Smooth muscle cell (in vitro differentiated cells): ENCODE measurements around the gene ANK3. TPM values are rescaled to one million over a fixed set of nuclear protein-coding genes. Genes with fewer than 3 reads are reported as not detected.

Experiments used
- DNase-seq: peaks from one replicate; lab custom pipeline; 2025; ENCODE audit not compliant: unreplicated experiment; lab: John Stamatoyannopoulos, UW
- H2AFZ ChIP-seq: fragments of 200-600 bp; sonication (generic); 2 replicates; pipeline ENCODE4 v1.6.0; 2016; ENCODE audit warnings: antibody characterized with exemption, low read depth, mild to moderate bottlenecking
- H3F3A ChIP-seq: fragments of 200-600 bp; sonication (generic); 2 replicates; pipeline ENCODE4 v1.6.0; 2017; ENCODE audit warnings: antibody characterized with exemption, low read depth
- H3K27ac ChIP-seq: fragments of 200-600 bp; sonication (generic); 2 replicates; pipeline ENCODE4 v1.5.1; 2016; ENCODE audit warnings: low read depth, mild to moderate bottlenecking
- H3K27me3 ChIP-seq: fragments of 200-600 bp; sonication (generic); 2 replicates; pipeline ENCODE4 v1.6.1; 2016; ENCODE audit warnings: low read depth, mild to moderate bottlenecking
- H3K36me3 ChIP-seq: fragments of 200-600 bp; sonication (generic); 2 replicates; pipeline ENCODE4 v1.5.1; 2016; ENCODE audit warnings: low read depth
- H3K4me1 ChIP-seq: fragments of 200-600 bp; sonication (generic); 2 replicates; pipeline ENCODE4 v1.5.1; 2016; ENCODE audit warnings: low read depth
- H3K4me2 ChIP-seq: fragments of 200-600 bp; sonication (generic); 2 replicates; pipeline ENCODE4 v1.6.0; 2016; ENCODE audit warnings: mild to moderate bottlenecking
- H3K4me3 ChIP-seq: fragments of 200-600 bp; sonication (generic); 2 replicates; pipeline ENCODE4 v1.5.1; 2016; ENCODE audit warnings: mild to moderate bottlenecking
- H3K79me2 ChIP-seq: fragments of 200-600 bp; sonication (generic); 2 replicates; pipeline ENCODE4 v1.6.0; 2016; ENCODE audit warnings: low read depth, mild to moderate bottlenecking
- H3K9ac ChIP-seq: fragments of 200-600 bp; sonication (generic); 2 replicates; pipeline ENCODE4 v1.6.0; 2016; ENCODE audit warnings: low read depth
- H3K9me3 ChIP-seq: fragments of 200-600 bp; sonication (generic); replicated peaks from 2 replicates; pipeline ENCODE4 v1.5.1; 2016; ENCODE audit warnings: low read depth
- H4K20me1 ChIP-seq: fragments of 200-600 bp; sonication (generic); 2 replicates; pipeline ENCODE4 v1.6.0; 2016; ENCODE audit warnings: low read depth
- CTCF ChIP-seq: fragments of 200-600 bp; sonication (generic); IDR thresholded peaks from 2 replicates; pipeline ENCODE4 v1.5.1; 2017; ENCODE audit warnings: borderline replicate concordance, mild to moderate bottlenecking, antibody characterized with exemption; ENCODE audit not compliant: insufficient read depth, poor library complexity, severe bottlenecking
- WGBS: methylation state at CpG from one replicate; pipeline ENCODE4 v1.1.7; 2016; ENCODE audit warnings: low lambda C conversion rate; 5-methylcytosine and 5-hydroxymethylcytosine counted together
- polyA plus RNA-seq: library from polyadenylated mRNA; unstranded; fragments of >200 nt; fragmentation: Nextera tagmentation; extraction: Ambion mirVana; gene quantifications from 2 replicates; pipeline ENCODE4 v1.2.1, GENCODE V29; 2016
- total RNA-seq: library from RNA; depleted of rRNA; stranded (reverse); fragments of >200 nt; gene quantifications from 2 replicates; pipeline ENCODE4 v1.2.3, GENCODE V29; 2014

Gene ANK3
- total and polyA plus RNA-seq, 2 experiments from 2014 or later = 28.2 to 85.5 TPM

GRCh38 chr10:60380781-60381180 is 8.9 kb downstream of the ANK3 start:
- H3F3A ChIP-seq = no peaks in the 10 kb centered on the region
- WGBS = 97% methylated on average over 5 of the region's 5 CpGs
- no peaks in the 10 kb centered on the region for H3K4me1 ChIP-seq
- H3K27me3 ChIP-seq = no peaks in the 10 kb centered on the region
- H2AFZ ChIP-seq = no peak overlapping the region
- no peak for TF ChIP-seq CTCF
- no peaks in the 10 kb centered on the region for H3K79me2 ChIP-seq
- H3K4me3 ChIP-seq = no peak overlapping the region
- no peak overlapping the region for H3K9ac ChIP-seq
- no peak overlapping the region for H3K4me2 ChIP-seq
- no peaks in the 10 kb centered on the region for H3K36me3 ChIP-seq
- no peaks in the 10 kb centered on the region for H4K20me1 ChIP-seq
- DNase-seq = no peak
- H3K9me3 ChIP-seq = no peaks in the 10 kb centered on the region
- no peak overlapping the region for H3K27ac ChIP-seq

- H3K27me3 ChIP-seq = no peaks in the 10 kb centered on the region
- no peaks in the 10 kb centered on the region for H3F3A ChIP-seq
- DNase-seq = no peak
- no peaks in the 10 kb centered on the region for H3K36me3 ChIP-seq
- H3K9me3 ChIP-seq = no peaks in the 10 kb centered on the region
- no peak overlapping the region for H2AFZ ChIP-seq
- H3K4me3 ChIP-seq = no peak overlapping the region
- no peak overlapping the region for H3K9ac ChIP-seq
- WGBS = 36% methylated on average over 1 of the region's 1 CpG
- H3K4me1 ChIP-seq = no peaks in the 10 kb centered on the region
- H4K20me1 ChIP-seq = no peaks in the 10 kb centered on the region
- H3K4me2 ChIP-seq = no peak overlapping the region
- no peaks in the 10 kb centered on the region for H3K79me2 ChIP-seq
- TF ChIP-seq CTCF = no peak
- no peak overlapping the region for H3K27ac ChIP-seq
Observed at GRCh38 chr10:60377955-60378354, 11.7 kb downstream of the ANK3 start.

GRCh38 chr10:60377042-60377352 is 12.7 kb downstream of the ANK3 start:
- Histone ChIP-seq H3K27me3 (no peaks in the 10 kb centered on the region), H4K20me1 (no peaks in the 10 kb centered on the region), H3K4me2 (no peak overlapping the region), H3K4me1 (no peaks in the 10 kb centered on the region), H3K36me3 (no peaks in the 10 kb centered on the region), H2AFZ (no peak overlapping the region), H3K27ac (no peak overlapping the region), H3K79me2 (no peaks in the 10 kb centered on the region), H3K9me3 (no peaks in the 10 kb centered on the region), H3K4me3 (no peak overlapping the region), H3F3A (no peaks in the 10 kb centered on the region), H3K9ac (no peak overlapping the region)
- 68% methylated on average over 1 of the region's 1 CpG for WGBS
- TF ChIP-seq CTCF = no peak
- no peak for DNase-seq

GRCh38 chr10:60376221-60377041 is 13.2 kb downstream of the ANK3 start:
- no peaks in the 10 kb centered on the region for H3K27me3 ChIP-seq
- H2AFZ ChIP-seq = no peak overlapping the region
- H4K20me1 ChIP-seq = no peaks in the 10 kb centered on the region
- H3K4me1 ChIP-seq = no peaks in the 10 kb centered on the region
- H3F3A ChIP-seq = no peaks in the 10 kb centered on the region
- no peak overlapping the region for H3K27ac ChIP-seq
- no peak for TF ChIP-seq CTCF
- H3K9me3 ChIP-seq = no peaks in the 10 kb centered on the region
- no peaks in the 10 kb centered on the region for H3K79me2 ChIP-seq
- H3K36me3 ChIP-seq = no peaks in the 10 kb centered on the region
- H3K4me3 ChIP-seq = no peak overlapping the region
- 94% methylated on average over 6 of the region's 6 CpGs for WGBS
- no peak overlapping the region for H3K4me2 ChIP-seq
- no peak overlapping the region for H3K9ac ChIP-seq
- no peak for DNase-seq
